ENCODE data around the gene STAT5A. TPM values are rescaled to one million over a fixed set of nuclear protein-coding genes. Genes with fewer than 3 reads are reported as not detected.
A peak's percentile ranks its signal among the peaks of the same experiment; 100 is the strongest.
"Not testable (repeated sequence)": the region's sequence is repeated elsewhere in the genome, so short reads cannot be mapped to it uniquely, and the experiment has no call there.

The STAT5A gene
- total RNA-seq, 2 donors from 2014 or later: 16.9 to 51.2 TPM

- no peak for DNase-seq (ENCODE audit: low spot score)
- Histone ChIP-seq H3K4me1 (peaks cover 0 to 39% of the 10 kb centered on the region in 2 donors), H3K27ac (no peak overlapping the region), H3K27me3 (no peaks in the 10 kb centered on the region), H3K36me3 (peaks cover 74% of the 10 kb centered on the region), H3K4me3 (no peak overlapping the region), H3K9me3 (no peaks in the 10 kb centered on the region)
- TF ChIP-seq CTCF (IDR thresholded peaks at IDR 0.05): no peak
Observed at GRCh38 chr17:42315402-42316156, 27.3 kb downstream of the STAT5A start.

- H3K4me1 ChIP-seq: peaks cover 0 to 27% of the 10 kb centered on the region in 2 donors
Observed at GRCh38 chr17:42316755-42317154, 28.5 kb downstream of the STAT5A start.

GRCh38 chr17:42317266-42317845 lies 29.1 kb downstream of the STAT5A start:
- no peak for TF ChIP-seq CTCF (IDR thresholded peaks at IDR 0.05)
- DNase-seq (ENCODE audit: low spot score): no peak
- Histone ChIP-seq H3K4me3 (no peak overlapping the region), H3K36me3 (peaks cover 80% of the 10 kb centered on the region), H3K4me1 (peaks cover 0 to 21% of the 10 kb centered on the region in 2 donors), H3K27me3 (no peaks in the 10 kb centered on the region), H3K27ac (no peak overlapping the region), H3K9me3 (no peaks in the 10 kb centered on the region)

More at GRCh38 chr17:42316755-42317154, 28.5 kb downstream of the STAT5A start:
- H3K4me3 ChIP-seq: no peak overlapping the region
- peaks cover 74% of the 10 kb centered on the region for H3K36me3 ChIP-seq
- H3K27ac ChIP-seq: no peak overlapping the region
- TF ChIP-seq CTCF (IDR thresholded peaks at IDR 0.05): no peak
- DNase-seq (ENCODE audit: low spot score): no peak
- no peaks in the 10 kb centered on the region for H3K9me3 ChIP-seq
- no peaks in the 10 kb centered on the region for H3K27me3 ChIP-seq

GRCh38 chr17:42317967-42318366 lies 29.7 kb downstream of the STAT5A start:
- not testable (repeated sequence) for DNase-seq (ENCODE audit: low spot score); H3K27me3 ChIP-seq; H3K4me3 ChIP-seq; H3K9me3 ChIP-seq; H3K27ac ChIP-seq
- peaks cover 0 to 17% of the 10 kb centered on the region in 2 donors for H3K4me1 ChIP-seq
- H3K36me3 ChIP-seq: peaks cover 85% of the 10 kb centered on the region

GRCh38 chr17:42321555-42321954 lies 33.3 kb downstream of the STAT5A start:
- Histone ChIP-seq H3K4me1 (peaks cover 0 to 21% of the 10 kb centered on the region in 2 donors), H3K9me3 (no peaks in the 10 kb centered on the region), H3K27ac (no peak overlapping the region), H3K4me3 (no peak overlapping the region), H3K27me3 (no peaks in the 10 kb centered on the region), H3K36me3 (peaks cover 86% of the 10 kb centered on the region)
- DNase-seq (ENCODE audit: low spot score): no peak
- TF ChIP-seq CTCF (IDR thresholded peaks at IDR 0.05): no peak

- H3K4me3 ChIP-seq: no peak overlapping the region
- peaks cover 86% of the 10 kb centered on the region for H3K36me3 ChIP-seq
- peak overlapping the region in 1 of 2 donors; percentile 36 for H3K27ac ChIP-seq
- peaks cover 0 to 15% of the 10 kb centered on the region in 2 donors for H3K4me1 ChIP-seq
- DNase-seq (ENCODE audit: low spot score): peak; percentile 96
- TF ChIP-seq CTCF (IDR thresholded peaks at IDR 0.05): peak; percentile 96 to 99
- no peaks in the 10 kb centered on the region for H3K27me3 ChIP-seq
- H3K9me3 ChIP-seq: no peaks in the 10 kb centered on the region
Observed at GRCh38 chr17:42322382-42323267, 34.3 kb downstream of the STAT5A start.

Measured in right atrium auricular region (tissue), 2 donors.